Gastroesophageal sphincter (tissue), 4 donors: ENCODE measurements around the gene SPACDR. TPM values are rescaled to one million over a fixed set of nuclear protein-coding genes. Genes with fewer than 3 reads are reported as not detected.
"Not testable (repeated sequence)": the region's sequence is repeated elsewhere in the genome, so short reads cannot be mapped to it uniquely, and the experiment has no call there.

Experiments
- ATAC-seq: fragments of 150-250 bp; one replicate; pipeline ENCODE4 v1.9.1; 2016; ENCODE audit warnings: mild to moderate bottlenecking, moderate library complexity
- H3K27ac ChIP-seq, 4 donors: fragments of 200-600 bp; sonication (generic) in 3 of 4; 1 replicate in 3 of 4; 2 replicates in 1 of 4; pipeline ENCODE4 v1.5.1; 2016 to 2019
- H3K27me3 ChIP-seq: fragments of 200-600 bp; sonication (generic); one replicate; pipeline ENCODE4 v1.5.1; 2019
- H3K36me3 ChIP-seq, 2 donors: fragments of 200-600 bp; sonication (generic); one replicate each; pipeline ENCODE4 v1.5.1; 2019; ENCODE audit warnings: control low read depth in 1 of 2
- H3K4me1 ChIP-seq, 3 donors: fragments of 200-600 bp; sonication (generic); 1 replicate in 2 of 3; 2 replicates in 1 of 3; pipeline ENCODE4 v1.5.1; 2016 to 2019; ENCODE audit warnings: control low read depth in 2 of 3
- H3K4me3 ChIP-seq, 2 donors: fragments of 200-600 bp; sonication (generic); one replicate each; pipeline ENCODE4 v1.5.1; 2019; ENCODE audit warnings: mild to moderate bottlenecking in 1 of 2, moderate library complexity in 1 of 2
- H3K9me3 ChIP-seq, 3 donors: fragments of 200-600 bp; sonication (generic); one replicate each; pipeline ENCODE4 v1.5.1; 2017 to 2019; ENCODE audit warnings: control low read depth in 2 of 3
- CTCF ChIP-seq, 4 experiments: fragments of 200-600 bp in 2 of 4; fragments of 450-650 bp in 2 of 4; sonication (generic) in 1 of 4; IDR thresholded peaks; one replicate each; pipeline ENCODE4 v1.5.1; 2017 to 2019; ENCODE audit warnings: antibody characterized with exemption in 4 of 4, mild to moderate bottlenecking in 2 of 4, moderate library complexity in 2 of 4
- EP300 ChIP-seq: sonication (generic); formaldehyde crosslinking; IDR thresholded peaks from one replicate; pipeline ENCODE4 v1.6.1; 2017; ENCODE audit warnings: antibody characterized with exemption, mild to moderate bottlenecking
- POLR2A ChIP-seq, 2 donors: fragments of 450-650 bp; IDR thresholded peaks; one replicate each; pipeline ENCODE4 v1.6.1; 2017; ENCODE audit warnings: antibody characterized with exemption in 2 of 2, mild to moderate bottlenecking in 2 of 2, moderate library complexity in 1 of 2
- POLR2AphosphoS5 ChIP-seq: sonication (generic); formaldehyde crosslinking; IDR thresholded peaks from one replicate; pipeline ENCODE4 v1.6.1; 2017; ENCODE audit warnings: antibody characterized with exemption
- WGBS, 2 donors: methylation state at CpG; one replicate each; pipeline ENCODE4 v1.1.5; 2018; ENCODE audit warnings: low coverage in 1 of 2; 5-methylcytosine and 5-hydroxymethylcytosine counted together
- total RNA-seq, 4 donors: library from RNA; depleted of rRNA; stranded (reverse); fragments of >200 nt; gene quantifications; one replicate each; pipeline ENCODE4 v1.1.0, GENCODE V29; 2016

Gene SPACDR
- total RNA-seq, 4 donors from 2014 or later = 0.67 TPM; not detected in 3

- Histone ChIP-seq H3K27ac (no peak overlapping the region), H3K36me3 (peaks cover 0 to 13% of the 10 kb centered on the region in 2 donors), H3K4me1 (peaks cover 0 to 8% (median 0%) of the 10 kb centered on the region in 3 donors), H3K9me3 (no peaks in the 10 kb centered on the region), H3K4me3 (no peak overlapping the region), H3K27me3 (no peaks in the 10 kb centered on the region)
- WGBS, 2 donors = 90 to 92% methylated on average over 2 to 3 of the region's 3 CpGs
- no peak for ATAC-seq
- no peak for TF ChIP-seq POLR2AphosphoS5
Observed at GRCh38 chr7:100455206-100455605, 8.9 kb downstream of the SPACDR start.

- H3K9me3 ChIP-seq, H3K27me3 ChIP-seq, H3K4me3 ChIP-seq, H3K27ac ChIP-seq, H3K36me3 ChIP-seq, ATAC-seq: not testable (repeated sequence)
- no CpG with 5 or more reads among the region's 8 CpGs for WGBS, 2 donors
- peaks cover 0 to 21% (median 3%) of the 10 kb centered on the region in 3 donors for H3K4me1 ChIP-seq
Observed at GRCh38 chr7:100453854-100454253, 10.2 kb downstream of the SPACDR start.

- H3K9me3 ChIP-seq = no peaks in the 10 kb centered on the region
- H3K4me3 ChIP-seq = no peak overlapping the region
- no peak for ATAC-seq
- 90 to 96% methylated on average over 2 to 3 of the region's 3 CpGs for WGBS, 2 donors
- no peaks in the 10 kb centered on the region for H3K27me3 ChIP-seq
- H3K4me1 ChIP-seq = peaks cover 0 to 21% (median 3%) of the 10 kb centered on the region in 3 donors
- TF ChIP-seq EP300 = no peak
- no peak for TF ChIP-seq POLR2A (IDR thresholded peaks at IDR 0.05)
- no peak for TF ChIP-seq POLR2AphosphoS5
- no peak for TF ChIP-seq CTCF (IDR thresholded peaks at IDR 0.05)
- no peak overlapping the region for H3K27ac ChIP-seq
- peaks cover 0 to 5% of the 10 kb centered on the region in 2 donors for H3K36me3 ChIP-seq
Observed at GRCh38 chr7:100452513-100452912, 11.5 kb downstream of the SPACDR start.

- no peaks in the 10 kb centered on the region for H3K27me3 ChIP-seq
- H3K36me3 ChIP-seq = no peaks in the 10 kb centered on the region
- H3K4me3 ChIP-seq = no peak overlapping the region
- no peak for TF ChIP-seq EP300
- peaks cover 0 to 26% (median 6%) of the 10 kb centered on the region in 3 donors for H3K4me1 ChIP-seq
- H3K27ac ChIP-seq = peak overlapping the region in 2 of 4 donors; percentile 91 to 95
- no peaks in the 10 kb centered on the region for H3K9me3 ChIP-seq
- ATAC-seq = no peak
- 72 to 90% methylated on average over 6 to 7 of the region's 13 CpGs for WGBS, 2 donors
Observed at GRCh38 chr7:100449190-100449795, 14.8 kb downstream of the SPACDR start.

- H3K27ac ChIP-seq, H3K9me3 ChIP-seq, H3K27me3 ChIP-seq, H3K36me3 ChIP-seq, H3K4me3 ChIP-seq, ATAC-seq: not testable (repeated sequence)
- WGBS, 2 donors = 94 to 100% methylated on average over 5 to 6 of the region's 8 CpGs
- H3K4me1 ChIP-seq = peaks cover 0 to 30% (median 6%) of the 10 kb centered on the region in 3 donors
Observed at GRCh38 chr7:100447363-100447762, 16.7 kb downstream of the SPACDR start.

- TF ChIP-seq EP300 = no peak
- TF ChIP-seq POLR2AphosphoS5 = no peak
- no peak for TF ChIP-seq POLR2A (IDR thresholded peaks at IDR 0.05)
- no peak for TF ChIP-seq CTCF (IDR thresholded peaks at IDR 0.05)
- ATAC-seq = no peak
- H3K4me3 ChIP-seq = no peak overlapping the region
- 0 to 50% methylated on average over 1 to 2 of the region's 2 CpGs for WGBS, 2 donors
- H3K36me3 ChIP-seq = no peaks in the 10 kb centered on the region
- H3K27ac ChIP-seq = peak overlapping the region in 1 of 4 donors; percentile 41
- H3K4me1 ChIP-seq = peaks cover 0 to 30% (median 6%) of the 10 kb centered on the region in 3 donors
- H3K27me3 ChIP-seq = no peaks in the 10 kb centered on the region
- H3K9me3 ChIP-seq = no peaks in the 10 kb centered on the region
Observed at GRCh38 chr7:100446040-100446439, 18.0 kb downstream of the SPACDR start.
